Measurements from ENCODE around the gene ARMS2.

ARMS2 gene

DNA sequence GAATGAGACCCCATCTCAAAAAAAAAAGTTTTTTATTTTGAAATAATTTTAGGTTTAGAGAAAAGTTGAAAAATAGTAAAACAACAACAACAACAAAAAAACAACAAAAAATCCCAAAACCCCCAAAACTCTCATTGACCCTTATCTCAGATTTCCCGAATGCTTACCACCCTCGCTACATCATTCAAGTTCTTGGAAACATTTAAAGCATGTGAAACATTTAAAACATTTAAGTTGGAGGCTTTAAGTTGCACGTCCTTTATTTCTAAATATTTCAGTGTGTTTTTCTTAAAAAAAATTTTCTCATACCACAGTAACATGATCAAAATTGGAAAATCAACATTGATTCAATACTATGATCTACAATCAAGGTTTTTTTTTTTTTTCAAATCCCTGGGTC lies 382 bp upstream of the ARMS2 start:
- peak in 1 of 3 donors; percentile 10 for DNase-seq

DNA sequence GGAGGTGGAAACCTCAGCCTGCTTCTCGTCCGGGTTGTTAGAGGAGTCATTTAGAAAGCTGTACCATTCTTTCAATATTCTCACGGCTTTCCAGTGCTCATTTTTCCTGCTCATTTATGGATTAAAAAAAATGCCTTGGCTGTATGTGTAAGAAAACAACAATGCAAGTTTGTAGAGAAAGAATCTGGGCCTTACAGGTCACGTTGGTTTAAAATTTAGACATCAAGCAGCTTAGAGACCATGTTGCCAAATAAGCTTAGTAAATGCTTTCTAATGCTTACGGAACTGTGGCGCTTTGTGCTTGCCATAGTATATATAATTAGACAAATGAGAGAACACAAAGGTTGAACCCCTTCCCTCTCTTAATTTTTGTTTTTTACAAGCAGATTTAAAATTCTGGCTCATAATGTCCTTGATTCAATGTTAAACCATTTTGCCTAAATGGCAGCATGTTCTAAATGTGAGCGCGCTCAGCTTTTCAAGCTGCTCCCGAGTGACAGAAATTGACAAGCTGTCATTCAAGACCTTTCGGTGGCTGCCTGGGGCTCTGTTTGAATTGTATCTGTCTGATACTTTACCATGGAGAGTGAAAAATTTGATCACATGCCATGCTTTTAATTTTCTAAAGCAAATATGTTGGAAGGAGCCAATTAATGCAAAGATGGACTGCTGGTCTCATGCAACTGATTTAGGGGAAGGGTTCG lies 1.1 kb downstream of the ARMS2 start:
- DNase-seq, result peak in 1 of 3 donors; percentile 14

GRCh38 chr10:122457934-122458333 lies 3.5 kb downstream of the ARMS2 start:
- no peak for DNase-seq

DNA sequence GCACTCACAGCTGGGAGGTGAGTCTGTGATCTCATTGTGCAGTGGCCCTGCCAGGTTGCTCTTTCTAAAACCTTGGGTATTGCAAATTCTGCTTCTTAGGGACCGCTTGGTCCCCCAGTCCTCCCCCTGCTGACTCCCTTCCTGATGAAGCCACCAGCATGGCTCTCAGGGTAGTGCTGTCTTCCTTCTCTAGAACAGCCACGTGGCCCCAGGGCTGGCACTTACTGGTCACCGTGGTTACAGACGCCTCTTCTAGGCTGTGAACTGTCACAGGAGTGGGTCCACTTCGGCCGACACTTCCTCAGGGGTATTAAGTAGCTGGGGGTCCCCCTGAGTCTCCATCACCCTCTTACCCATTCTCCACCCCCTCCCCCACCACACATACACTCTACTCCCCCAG lies 4.2 kb downstream of the ARMS2 start:
- DNase-seq, result no peak

GRCh38 chr10:122459561-122460273 lies 5.3 kb downstream of the ARMS2 start:
- peak; percentile 53 to 67 (median 58) for DNase-seq

DNA sequence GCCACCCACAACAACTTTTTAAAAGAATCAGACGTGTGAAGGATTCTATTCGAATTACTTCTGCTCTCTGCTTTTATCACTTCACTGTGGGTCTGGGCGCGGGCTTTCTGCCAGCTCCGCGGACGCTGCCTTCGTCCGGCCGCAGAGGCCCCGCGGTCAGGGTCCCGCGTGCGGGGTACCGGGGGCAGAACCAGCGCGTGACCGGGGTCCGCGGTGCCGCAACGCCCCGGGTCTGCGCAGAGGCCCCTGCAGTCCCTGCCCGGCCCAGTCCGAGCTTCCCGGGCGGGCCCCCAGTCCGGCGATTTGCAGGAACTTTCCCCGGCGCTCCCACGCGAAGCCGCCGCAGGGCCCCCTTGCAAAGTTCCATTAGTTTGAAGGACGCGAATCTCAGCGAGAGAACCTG lies 6.4 kb downstream of the ARMS2 start:
- peak; percentile 29 to 47 (median 30) for DNase-seq

DNA sequence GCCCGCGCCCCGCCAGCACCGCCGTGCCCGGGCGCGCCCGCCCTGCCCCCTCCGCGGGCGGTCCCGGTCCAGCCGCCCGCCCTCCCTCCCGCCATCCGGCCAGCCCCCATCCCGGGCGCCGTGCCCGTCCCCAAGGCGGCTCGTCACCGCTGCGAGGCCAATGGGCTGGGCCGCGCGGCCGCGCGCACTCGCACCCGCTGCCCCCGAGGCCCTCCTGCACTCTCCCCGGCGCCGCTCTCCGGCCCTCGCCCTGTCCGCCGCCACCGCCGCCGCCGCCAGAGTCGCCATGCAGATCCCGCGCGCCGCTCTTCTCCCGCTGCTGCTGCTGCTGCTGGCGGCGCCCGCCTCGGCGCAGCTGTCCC lies 6.9 kb downstream of the ARMS2 start, which contains the start of gene HTRA1:
Gene HTRA1 (plus strand): TSS at position 187 of the 362 bp plus-strand sequence. CDS start 100 bp downstream, at position 287.
- peak; percentile 52 to 76 (median 67) for DNase-seq

DNA sequence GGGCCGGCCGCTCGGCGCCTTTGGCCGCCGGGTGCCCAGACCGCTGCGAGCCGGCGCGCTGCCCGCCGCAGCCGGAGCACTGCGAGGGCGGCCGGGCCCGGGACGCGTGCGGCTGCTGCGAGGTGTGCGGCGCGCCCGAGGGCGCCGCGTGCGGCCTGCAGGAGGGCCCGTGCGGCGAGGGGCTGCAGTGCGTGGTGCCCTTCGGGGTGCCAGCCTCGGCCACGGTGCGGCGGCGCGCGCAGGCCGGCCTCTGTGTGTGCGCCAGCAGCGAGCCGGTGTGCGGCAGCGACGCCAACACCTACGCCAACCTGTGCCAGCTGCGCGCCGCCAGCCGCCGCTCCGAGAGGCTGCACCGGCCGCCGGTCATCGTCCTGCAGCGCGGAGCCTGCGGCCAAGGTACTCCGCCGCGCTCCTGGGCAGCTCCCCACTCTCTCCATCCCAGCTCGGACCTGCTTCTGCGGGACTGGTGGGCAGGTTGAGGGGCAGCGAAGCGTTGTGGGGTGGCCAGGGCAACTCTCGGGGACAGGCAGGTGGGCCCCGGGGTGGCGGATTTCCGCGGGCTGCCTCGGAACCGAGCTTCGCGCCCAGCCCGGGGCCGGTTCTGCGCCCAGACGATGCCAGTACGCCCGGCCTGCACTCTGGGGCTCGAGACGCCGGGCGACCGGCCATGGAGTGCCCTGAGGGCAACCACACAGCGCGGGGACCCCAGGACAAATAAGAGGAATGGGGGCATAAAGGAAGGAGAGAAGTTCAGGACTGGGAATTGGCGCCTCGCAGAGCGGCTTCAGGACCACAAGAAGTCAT lies 7.5 kb downstream of the ARMS2 start:
- DNase-seq, result peak in 1 of 3 donors; percentile 37

DNA sequence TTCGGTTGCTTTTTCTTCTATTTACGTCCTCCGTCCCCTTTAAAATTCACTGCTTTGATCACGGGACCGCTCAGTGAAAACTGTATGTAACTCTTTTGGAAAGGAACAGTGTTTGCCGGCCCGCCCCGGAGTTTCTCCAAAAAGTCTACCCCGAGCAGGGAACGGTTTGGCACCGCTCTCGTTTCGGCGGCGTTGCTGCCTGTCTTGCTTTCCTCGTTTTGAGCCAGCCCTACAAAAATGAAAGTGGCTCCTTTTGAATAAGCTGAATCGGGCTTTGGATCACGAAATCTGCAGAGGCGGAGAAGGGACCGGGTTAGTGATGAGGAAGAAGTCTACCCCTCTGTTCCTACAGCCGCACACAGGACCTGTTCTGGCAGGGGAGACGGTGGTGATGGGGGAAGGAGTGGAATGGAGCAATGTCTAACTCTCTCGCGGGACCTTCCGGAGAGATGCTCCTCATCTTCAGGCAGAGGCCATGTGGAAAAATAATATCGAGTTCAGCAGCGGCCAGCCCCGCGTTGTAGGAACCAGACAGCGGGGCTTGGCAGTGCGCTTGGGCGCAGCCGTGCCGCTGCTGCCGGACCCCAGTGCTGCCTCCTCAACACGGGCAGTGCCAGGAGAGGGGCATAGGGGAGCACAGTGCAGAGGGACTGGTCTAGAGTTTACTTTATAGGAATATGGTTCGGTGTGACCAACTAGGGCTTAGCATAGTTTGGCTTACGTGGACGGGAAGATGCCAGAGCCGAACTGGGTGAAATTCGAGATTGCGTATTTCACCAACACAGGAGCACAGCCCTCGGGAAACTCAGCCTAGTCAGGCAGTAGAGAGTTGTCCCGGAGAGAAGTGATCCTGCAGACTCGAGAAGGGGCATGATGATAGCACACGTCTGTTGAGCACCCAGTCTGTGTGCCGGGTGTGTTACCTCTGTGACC lies 8.3 kb downstream of the ARMS2 start:
- peak; percentile 57 to 70 (median 59) for DNase-seq

DNA sequence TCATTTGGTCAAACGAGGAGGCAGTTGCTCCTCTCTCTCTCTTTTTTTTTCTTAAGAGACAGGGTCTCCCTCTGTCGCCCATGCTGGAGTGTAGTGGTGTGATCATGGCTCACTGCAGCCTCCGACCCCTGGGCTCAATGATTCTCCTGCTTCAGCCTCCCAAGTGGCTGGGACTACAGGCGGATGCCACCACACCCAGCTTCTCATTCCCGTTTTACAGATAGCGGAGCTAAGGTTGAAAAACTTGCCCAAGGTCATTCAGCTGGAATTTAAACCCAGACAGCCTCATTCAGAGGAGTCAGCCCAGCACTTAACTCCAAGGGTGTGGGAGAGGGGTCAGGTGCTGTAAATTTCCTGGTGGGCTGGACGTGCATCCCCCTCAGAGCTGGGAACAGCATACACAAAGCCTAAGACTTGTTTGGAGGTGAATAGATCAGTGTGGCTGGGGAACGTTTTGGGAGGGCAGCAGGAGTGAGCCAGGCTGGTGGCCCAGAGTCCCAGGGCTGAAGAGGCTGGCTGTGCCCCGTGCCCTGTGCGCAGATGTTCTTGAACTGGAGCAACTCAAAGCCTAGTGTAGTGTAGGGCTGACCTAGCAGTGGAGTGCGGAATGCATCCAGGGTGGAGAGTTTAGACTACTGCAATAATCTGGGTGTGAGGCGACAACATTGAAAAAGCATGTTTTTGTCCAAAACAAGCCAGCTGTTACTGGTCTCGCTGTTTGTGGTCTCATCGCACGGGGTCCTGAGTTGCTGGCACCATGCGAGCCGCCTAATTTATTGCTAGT lies 9.2 kb downstream of the ARMS2 start:
- no peak for DNase-seq

- no peak for DNase-seq
Observed at GRCh38 chr10:122464250-122464510, 9.7 kb downstream of the ARMS2 start.

DNA sequence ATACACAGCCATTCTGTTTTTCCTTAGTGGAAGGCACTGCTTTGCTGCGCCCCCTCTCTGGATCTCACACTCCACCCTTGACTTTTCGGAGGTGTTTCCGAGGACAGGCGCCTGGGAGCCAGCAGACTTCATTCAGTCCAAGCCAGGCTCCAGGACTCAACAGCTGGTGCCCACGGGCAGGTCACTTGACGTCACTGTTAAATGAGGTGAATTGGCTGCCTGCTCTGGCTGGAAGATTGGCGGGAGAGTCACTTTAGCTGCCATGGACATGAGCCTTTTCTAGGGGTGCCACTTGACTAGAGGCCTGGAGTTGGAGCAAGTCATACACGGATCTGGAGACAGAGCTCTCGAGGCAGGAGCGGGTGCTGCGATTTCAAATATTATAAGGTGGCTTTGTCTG lies 10.1 kb downstream of the ARMS2 start:
- DNase-seq, result no peak

- no peak for DNase-seq
Observed at GRCh38 chr10:122465401-122466040, 11.1 kb downstream of the ARMS2 start.

- peak; percentile 62 to 74 (median 68) for DNase-seq
Observed at GRCh38 chr10:122466951-122467381, 12.5 kb downstream of the ARMS2 start.

- peak; percentile 26 to 53 (median 51) for DNase-seq
Observed at GRCh38 chr10:122467701-122468100, 13.2 kb downstream of the ARMS2 start.

DNA sequence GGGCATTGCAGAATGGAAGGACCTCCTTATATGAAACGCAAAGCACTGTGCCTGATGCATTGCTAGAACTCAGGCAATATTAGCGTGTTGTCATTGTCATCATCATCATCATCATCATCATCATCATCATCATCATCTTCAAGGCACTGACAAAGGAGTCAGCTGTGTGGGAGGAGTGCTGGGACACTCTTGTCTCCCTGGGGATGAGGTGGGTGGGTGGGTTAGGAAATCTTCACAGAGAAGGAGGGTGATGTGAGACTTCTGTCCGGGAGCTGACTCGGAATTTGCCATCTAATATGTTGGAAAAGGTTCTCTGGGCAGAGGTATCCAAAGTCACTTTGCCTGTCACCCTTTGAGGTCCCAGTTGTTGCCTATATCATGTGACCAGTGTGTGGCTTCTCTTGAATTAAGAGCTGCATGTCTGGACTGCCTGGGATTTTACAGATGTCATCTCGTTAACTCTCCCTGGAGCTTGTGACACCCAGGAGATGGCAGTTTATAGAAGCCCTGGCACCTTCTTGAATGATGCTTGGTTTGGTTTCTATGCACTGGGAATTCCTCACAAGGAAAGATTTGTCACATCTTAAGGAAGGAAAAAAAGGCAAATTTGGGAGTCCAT lies 14.0 kb downstream of the ARMS2 start:
- DNase-seq, result peak; percentile 42 to 69 (median 46)

GRCh38 chr10:122468926-122469781 lies 14.7 kb downstream of the ARMS2 start:
- peak; percentile 88 to 99 (median 97) for DNase-seq

GRCh38 chr10:122469848-122470247 lies 15.4 kb downstream of the ARMS2 start:
- no peak for DNase-seq

- DNase-seq, result peak in 2 of 3 donors; percentile 33 to 41
Observed at GRCh38 chr10:122471531-122472177, 17.2 kb downstream of the ARMS2 start.

Data from suppressor macrophage treated with lipopolysaccharide for 1 hour (primary cell).